ENCODE results near the gene PPFIBP1. TPM values are rescaled to one million over a fixed set of nuclear protein-coding genes. Genes with fewer than 3 reads are reported as not detected.

The PPFIBP1 gene
- total RNA-seq, 2 donors from 2014 or later, result 98.5 to 213 TPM

- H3K36me3 Mint-ChIP-seq (ENCODE audit: low read depth), result peaks cover 9% of the 10 kb centered on the region
- no peaks in the 10 kb centered on the region for H3K4me1 ChIP-seq (ENCODE audit: control insufficient read depth, insufficient read depth, low read length)
Observed at GRCh38 chr12:27561535-27562350, 37.7 kb downstream of the PPFIBP1 start.

DNA sequence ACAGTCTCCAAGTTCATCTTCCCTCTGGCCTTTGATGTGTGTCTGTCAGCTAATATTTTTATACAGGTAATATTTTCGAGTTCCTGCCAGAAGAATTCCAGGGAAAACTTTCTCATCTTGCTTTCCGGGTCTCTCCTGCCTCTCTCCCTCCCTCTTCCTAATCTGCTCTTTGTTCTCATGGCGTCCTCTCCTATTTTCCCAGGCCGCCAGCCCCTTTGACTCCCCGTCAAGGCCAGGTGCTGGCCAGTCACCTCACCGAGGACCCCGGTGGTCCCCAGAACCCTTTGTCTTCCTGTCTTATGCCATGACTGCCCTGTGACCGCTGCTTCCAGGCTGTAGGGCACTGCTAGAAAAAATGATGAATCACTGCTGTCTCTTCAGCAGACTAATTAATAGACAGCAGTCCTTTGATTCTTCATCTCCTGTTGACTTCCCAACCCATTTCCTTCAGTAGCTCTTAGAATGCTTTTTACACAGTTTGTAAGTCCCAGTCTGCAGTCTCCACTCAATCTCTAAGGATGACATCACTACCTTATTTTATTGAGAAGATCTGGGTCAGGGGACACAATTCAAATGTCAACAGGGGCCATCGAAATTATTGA, 40.7 kb downstream of the PPFIBP1 start:
- peaks cover 38% of the 10 kb centered on the region for H3K4me1 Mint-ChIP-seq
- WGBS, 2 experiments (ENCODE audit: insufficient coverage in 1 of 2, insufficient read length in 1 of 2), result 79 to 89% methylated on average over 9 of the region's 9 CpGs
- H3K4me1 ChIP-seq (ENCODE audit: control insufficient read depth, insufficient read depth, low read length), result no peaks in the 10 kb centered on the region
- H3K9me3 ChIP-seq (ENCODE audit: control insufficient read depth, low read length), result peaks cover 5% of the 10 kb centered on the region
- H3K27ac Mint-ChIP-seq, result peak overlapping the region; percentile 8
- no peak overlapping the region for H3K4me3 Mint-ChIP-seq
- H3K9ac ChIP-seq (ENCODE audit: extremely low read depth, low read length, poor library complexity, severe bottlenecking), result no peak overlapping the region
- peaks cover 5% of the 10 kb centered on the region for H3K9me3 Mint-ChIP-seq
- TF ChIP-seq, protein P1, sequence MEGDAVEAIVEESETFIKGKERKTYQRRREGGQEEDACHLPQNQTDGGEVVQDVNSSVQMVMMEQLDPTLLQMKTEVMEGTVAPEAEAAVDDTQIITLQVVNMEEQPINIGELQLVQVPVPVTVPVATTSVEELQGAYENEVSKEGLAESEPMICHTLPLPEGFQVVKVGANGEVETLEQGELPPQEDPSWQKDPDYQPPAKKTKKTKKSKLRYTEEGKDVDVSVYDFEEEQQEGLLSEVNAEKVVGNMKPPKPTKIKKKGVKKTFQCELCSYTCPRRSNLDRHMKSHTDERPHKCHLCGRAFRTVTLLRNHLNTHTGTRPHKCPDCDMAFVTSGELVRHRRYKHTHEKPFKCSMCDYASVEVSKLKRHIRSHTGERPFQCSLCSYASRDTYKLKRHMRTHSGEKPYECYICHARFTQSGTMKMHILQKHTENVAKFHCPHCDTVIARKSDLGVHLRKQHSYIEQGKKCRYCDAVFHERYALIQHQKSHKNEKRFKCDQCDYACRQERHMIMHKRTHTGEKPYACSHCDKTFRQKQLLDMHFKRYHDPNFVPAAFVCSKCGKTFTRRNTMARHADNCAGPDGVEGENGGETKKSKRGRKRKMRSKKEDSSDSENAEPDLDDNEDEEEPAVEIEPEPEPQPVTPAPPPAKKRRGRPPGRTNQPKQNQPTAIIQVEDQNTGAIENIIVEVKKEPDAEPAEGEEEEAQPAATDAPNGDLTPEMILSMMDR (conservative IDR thresholded peaks at IDR 0.05), result no peak
- no peaks in the 10 kb centered on the region for H3K27me3 ChIP-seq (ENCODE audit: control insufficient read depth, insufficient read depth, low read length, poor library complexity, severe bottlenecking)
- H3K4me3 ChIP-seq (ENCODE audit: low read length), result no peak overlapping the region
- no peak for DNase-seq
- peaks cover 13% of the 10 kb centered on the region for H3K36me3 ChIP-seq (ENCODE audit: control insufficient read depth, insufficient read depth, low read length)
- peak overlapping the region; percentile 70 for H3K27ac ChIP-seq (ENCODE audit: low read depth, low read length)
- no peaks in the 10 kb centered on the region for H3K27me3 Mint-ChIP-seq (ENCODE audit: insufficient read depth)
- peaks cover 14% of the 10 kb centered on the region for H3K36me3 Mint-ChIP-seq (ENCODE audit: low read depth)

More at GRCh38 chr12:27561535-27562350, 37.7 kb downstream of the PPFIBP1 start:
- Mint-ChIP-seq H3K9me3 (peaks cover 5% of the 10 kb centered on the region), H3K4me1 (peaks cover 38% of the 10 kb centered on the region), H3K4me3 (no peak overlapping the region), H3K27ac (no peak overlapping the region), H3K27me3 (ENCODE audit: insufficient read depth) (no peaks in the 10 kb centered on the region)
- DNase-seq, result no peak
- peaks cover 13% of the 10 kb centered on the region for H3K36me3 ChIP-seq (ENCODE audit: control insufficient read depth, insufficient read depth, low read length)
- H3K27ac ChIP-seq (ENCODE audit: low read depth, low read length), result no peak overlapping the region
- TF ChIP-seq, protein P1 (conservative IDR thresholded peaks at IDR 0.05), result no peak
- peaks cover 5% of the 10 kb centered on the region for H3K9me3 ChIP-seq (ENCODE audit: control insufficient read depth, low read length)
- H3K27me3 ChIP-seq (ENCODE audit: control insufficient read depth, insufficient read depth, low read length, poor library complexity, severe bottlenecking), result no peaks in the 10 kb centered on the region
- WGBS, 2 experiments (ENCODE audit: insufficient coverage in 1 of 2, insufficient read length in 1 of 2), result 80 to 88% methylated on average over 4 to 5 of the region's 6 CpGs
- H3K9ac ChIP-seq (ENCODE audit: extremely low read depth, low read length, poor library complexity, severe bottlenecking), result no peak overlapping the region
- H3K4me3 ChIP-seq (ENCODE audit: low read length), result no peak overlapping the region

DNA sequence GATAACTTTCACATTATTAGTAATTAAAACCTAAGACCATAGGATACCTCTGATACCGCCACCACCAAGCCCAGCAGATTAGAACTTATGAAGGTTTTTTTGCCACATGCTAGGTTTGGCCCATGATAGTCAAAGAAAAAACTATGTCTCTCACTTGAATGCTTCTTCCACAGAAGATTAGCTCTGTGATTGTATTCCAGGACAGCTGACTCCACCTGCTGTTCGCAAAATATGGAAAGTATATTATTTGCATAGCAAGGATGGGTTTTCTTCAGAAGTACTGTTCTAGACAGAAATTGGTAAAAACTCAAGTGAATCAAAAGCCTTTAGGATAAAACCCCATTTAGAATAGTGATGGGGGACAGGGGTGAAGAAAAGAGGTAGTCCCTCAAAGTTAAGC, 42.2 kb downstream of the PPFIBP1 start:
- DNase-seq, result no peak
- peaks cover 25% of the 10 kb centered on the region for H3K4me1 Mint-ChIP-seq

More for the DNA sequence above, 42.2 kb downstream of the PPFIBP1 start:
- WGBS, 2 experiments (ENCODE audit: insufficient coverage in 1 of 2, insufficient read length in 1 of 2), result 100% methylated on average over 1 to 2 of the region's 2 CpGs
- Mint-ChIP-seq H3K27ac (no peak overlapping the region), H3K4me3 (no peak overlapping the region), H3K36me3 (ENCODE audit: low read depth) (peaks cover 16% of the 10 kb centered on the region), H3K27me3 (ENCODE audit: insufficient read depth) (no peaks in the 10 kb centered on the region), H3K9me3 (peaks cover 5% of the 10 kb centered on the region)
- no peak overlapping the region for H3K27ac ChIP-seq (ENCODE audit: low read depth, low read length)
- TF ChIP-seq, protein P1 (conservative IDR thresholded peaks at IDR 0.05), result no peak
- no peaks in the 10 kb centered on the region for H3K27me3 ChIP-seq (ENCODE audit: control insufficient read depth, insufficient read depth, low read length, poor library complexity, severe bottlenecking)
- H3K4me3 ChIP-seq (ENCODE audit: low read length), result no peak overlapping the region
- no peaks in the 10 kb centered on the region for H3K4me1 ChIP-seq (ENCODE audit: control insufficient read depth, insufficient read depth, low read length)
- H3K9me3 ChIP-seq (ENCODE audit: control insufficient read depth, low read length), result peaks cover 5% of the 10 kb centered on the region
- peaks cover 13% of the 10 kb centered on the region for H3K36me3 ChIP-seq (ENCODE audit: control insufficient read depth, insufficient read depth, low read length)
- H3K9ac ChIP-seq (ENCODE audit: extremely low read depth, low read length, poor library complexity, severe bottlenecking), result no peak overlapping the region
